HT-29 (cell line): ENCODE data around the gene SF3A2. TPM values are rescaled to one million over a fixed set of nuclear protein-coding genes. Genes with fewer than 3 reads are reported as not detected.

Experiments
- DNase-seq: peaks from one replicate; pipeline ENCODE4 v3.0.0-alpha.2; 2015; ENCODE audit warnings: low spot score
- total RNA-seq: library from RNA; depleted of rRNA; stranded (reverse); fragments of >200 nt; shearing (Covaris generic); gene quantifications from 2 replicates; pipeline ENCODE4 v1.2.3, GENCODE V29; 2014

The SF3A2 gene
- total RNA-seq, 1 experiment from 2014 or later = 102 TPM

DNA sequence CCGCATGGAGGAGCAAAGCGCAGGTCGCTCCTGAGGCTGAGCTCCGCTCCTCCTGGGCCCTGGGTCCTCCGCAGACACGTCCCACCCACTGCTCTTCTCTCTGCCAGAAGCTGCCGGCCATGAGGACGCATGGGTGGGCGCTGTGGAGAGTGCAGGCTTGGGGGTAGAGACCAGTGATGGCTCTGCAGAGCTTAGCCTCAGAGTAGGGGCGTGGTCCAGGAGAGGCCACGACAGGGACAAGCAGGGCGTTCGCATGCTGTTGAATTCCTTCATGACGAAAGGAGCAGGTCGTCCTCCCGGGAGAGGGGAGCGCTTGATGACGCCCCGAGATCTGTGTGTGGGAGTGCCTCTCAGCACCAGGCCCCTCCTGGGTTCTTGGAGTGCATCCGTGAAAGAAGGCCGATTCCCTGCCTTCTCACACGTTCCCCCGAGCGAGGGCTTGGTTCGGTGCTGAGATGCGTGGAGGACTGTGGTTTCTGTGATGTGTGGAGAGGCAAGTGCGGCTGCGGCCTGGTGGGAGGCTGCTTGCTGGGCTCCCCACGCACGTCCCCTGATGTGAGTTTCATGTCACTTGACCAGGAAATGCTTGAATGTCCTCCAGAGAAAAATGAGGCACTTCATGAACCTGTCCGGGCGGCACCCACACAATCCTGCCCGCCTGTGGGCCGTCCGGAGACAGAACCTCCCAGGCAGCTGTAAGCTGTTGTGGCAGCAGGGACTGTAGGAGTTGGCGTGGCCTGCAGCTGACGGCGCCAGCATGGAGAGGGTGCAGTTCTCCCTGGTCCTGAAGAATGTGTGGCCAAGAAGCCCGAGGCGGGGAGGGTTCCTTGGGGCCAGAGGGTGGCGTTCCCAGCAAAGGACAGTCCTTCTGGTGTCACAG is 4.5 kb downstream of the SF3A2 start:
- DNase-seq = peak; percentile 45

DNA sequence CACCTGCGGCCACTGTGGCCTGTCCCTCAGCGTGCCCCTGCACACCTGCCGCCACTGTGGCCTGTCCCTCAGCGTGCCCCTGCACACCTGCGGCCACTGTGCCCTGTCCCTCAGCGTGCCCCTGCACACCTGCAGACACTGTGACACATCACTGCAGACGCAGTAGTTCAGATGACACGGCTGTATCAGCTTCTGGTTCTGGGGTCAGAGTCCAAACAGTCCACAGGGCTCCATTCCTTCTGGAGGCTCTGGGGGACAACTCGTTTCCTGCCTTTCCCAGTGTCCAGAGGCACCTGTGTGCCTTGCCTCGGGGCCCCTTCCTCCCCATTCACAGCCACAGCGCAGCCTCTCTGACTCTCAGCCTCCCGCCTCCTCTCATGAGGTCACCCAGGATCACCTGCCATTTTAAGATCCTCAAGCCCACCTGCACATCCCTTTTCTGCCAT is 5.5 kb downstream of the SF3A2 start:
- peak; percentile 13 for DNase-seq

DNA sequence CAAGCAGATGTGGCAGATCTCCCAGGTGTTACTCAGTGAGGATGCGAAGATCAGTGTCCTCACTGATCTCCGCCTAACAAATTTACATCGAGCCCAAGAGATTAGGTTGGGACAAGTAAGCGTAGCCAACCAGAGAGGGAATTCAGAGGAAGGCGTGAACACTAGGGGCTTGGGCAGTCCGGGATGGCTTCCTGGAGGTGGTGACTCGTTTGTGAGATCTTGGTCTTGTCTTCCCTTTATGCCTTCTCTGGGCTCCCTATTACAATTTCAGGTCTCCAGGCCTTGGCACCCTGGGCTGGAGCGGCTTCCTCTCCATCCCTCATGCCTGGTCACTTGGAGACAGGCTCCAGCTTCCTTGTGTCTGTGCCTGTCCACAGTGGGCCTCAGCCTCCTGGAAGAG is 6.2 kb downstream of the SF3A2 start:
- no peak for DNase-seq

DNA sequence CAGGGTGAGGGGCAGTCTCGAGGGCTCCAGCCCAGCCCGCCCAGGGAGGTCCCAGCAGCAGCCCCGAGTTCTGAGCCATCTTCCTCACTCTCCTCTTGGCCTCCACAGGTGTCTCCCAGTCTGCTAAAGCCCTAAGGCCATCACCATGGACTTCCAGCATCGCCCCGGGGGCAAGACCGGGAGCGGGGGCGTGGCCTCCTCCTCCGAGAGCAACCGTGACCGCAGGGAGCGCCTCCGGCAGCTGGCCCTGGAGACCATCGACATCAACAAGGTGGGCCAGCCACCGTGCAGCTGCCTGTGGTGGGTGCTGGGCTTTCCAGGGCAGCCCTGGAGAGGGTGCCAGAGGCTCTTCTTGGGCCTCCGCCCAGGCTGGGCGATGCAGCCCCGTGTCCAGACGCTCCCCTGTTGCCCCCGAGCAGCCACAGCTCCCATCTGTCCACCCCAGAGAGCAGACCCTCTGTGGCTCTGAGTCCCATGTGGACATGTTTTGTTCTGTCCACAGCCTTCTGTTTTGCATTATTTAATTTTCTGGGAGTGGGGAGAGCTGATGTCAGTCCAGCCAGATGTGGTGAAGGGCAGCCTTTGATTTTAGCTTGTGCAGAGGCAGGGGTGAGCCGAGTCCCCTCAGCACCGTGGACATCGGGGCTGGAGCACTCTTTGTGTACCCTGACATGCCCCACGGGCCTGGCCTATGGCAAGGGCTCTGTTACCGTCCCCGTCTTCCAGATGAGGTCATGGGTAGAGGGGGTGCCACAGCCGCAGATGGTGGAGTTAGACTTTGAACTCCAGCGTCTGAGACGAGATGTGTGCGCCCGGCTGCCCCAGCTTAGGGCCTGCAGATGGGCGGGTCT is 6.9 kb downstream of the SF3A2 start:
- DNase-seq = peak; percentile 39

DNA sequence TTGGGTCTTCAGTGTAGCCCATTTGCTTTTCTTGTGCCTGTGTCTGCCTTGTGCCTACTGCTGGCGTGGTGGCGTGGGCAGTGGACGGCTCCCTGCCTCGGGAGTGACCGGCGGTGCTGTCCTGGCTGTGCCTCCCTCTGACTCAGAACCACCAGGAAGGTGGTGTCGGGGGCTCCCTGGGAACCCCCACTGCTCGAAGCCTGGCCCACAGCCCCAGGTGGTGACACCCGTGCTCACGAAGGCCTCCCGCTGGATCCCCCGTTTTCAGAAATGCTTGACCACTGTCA is 7.4 kb downstream of the SF3A2 start:
- no peak for DNase-seq

DNA sequence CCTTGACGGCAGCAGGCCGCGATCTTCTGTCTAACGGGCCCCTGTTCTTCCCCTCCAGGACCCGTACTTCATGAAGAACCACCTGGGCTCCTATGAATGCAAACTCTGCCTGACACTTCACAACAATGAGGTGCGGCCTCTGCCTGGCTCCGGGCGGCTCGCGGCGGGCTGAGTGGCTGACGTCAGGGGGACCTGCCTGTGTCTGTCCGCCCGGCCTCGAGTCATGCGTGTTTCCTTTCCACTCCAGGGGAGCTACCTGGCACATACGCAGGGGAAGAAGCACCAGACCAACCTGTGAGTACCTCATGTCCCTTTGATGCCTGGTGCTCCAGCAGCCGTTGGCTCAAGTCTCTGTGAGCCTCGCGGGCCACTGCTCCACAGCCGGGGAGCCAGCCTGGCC is 7.9 kb downstream of the SF3A2 start:
- no peak for DNase-seq

DNA sequence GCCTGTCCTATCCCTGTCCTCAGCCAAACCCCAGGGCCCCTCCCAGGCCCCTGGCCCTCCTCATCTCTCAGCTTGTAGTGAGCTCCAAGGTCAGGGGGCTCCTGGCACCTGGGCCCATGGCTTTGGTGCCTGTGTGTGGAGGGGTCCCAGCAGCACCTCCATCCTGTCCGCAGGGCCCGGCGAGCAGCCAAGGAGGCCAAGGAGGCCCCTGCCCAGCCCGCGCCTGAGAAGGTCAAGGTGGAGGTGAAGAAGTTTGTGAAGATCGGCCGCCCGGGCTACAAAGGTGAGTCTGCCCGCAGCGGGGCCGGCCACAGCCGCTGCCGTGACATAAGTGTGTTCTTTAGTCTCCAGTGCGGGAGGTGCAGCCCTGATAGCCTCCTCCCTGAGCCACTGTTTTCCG is 8.6 kb downstream of the SF3A2 start:
- DNase-seq = no peak

DNA sequence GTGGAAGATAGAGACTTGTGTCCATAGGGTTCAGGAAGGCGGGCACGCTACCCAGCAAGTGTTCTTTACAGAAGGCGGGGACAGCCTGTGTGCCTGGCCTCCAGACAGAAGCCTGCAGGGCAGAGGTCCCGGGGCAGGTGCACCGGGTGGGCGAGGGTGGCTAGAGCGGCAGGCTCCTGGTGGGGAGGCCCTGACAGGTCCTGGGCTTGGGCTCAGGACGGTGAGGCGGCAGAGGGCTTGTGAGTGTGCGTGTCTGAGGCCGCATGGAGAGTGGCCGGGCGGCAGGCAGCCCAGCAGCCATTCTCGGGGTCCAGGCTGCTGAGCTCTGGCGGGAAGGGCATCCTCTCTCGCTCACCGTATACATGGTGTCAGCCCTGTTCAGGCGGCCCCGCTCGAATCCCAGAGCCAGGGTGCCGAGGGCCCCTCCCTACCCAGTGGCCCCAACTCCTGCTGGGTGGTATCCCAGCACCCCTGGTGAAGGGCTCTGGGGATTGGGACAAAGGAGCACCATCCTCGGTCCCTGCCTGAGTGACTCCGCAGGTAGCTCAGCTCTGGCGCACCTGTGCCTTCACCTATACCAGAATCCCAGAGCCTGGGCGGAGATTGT is 9.5 kb downstream of the SF3A2 start:
- no peak for DNase-seq

DNA sequence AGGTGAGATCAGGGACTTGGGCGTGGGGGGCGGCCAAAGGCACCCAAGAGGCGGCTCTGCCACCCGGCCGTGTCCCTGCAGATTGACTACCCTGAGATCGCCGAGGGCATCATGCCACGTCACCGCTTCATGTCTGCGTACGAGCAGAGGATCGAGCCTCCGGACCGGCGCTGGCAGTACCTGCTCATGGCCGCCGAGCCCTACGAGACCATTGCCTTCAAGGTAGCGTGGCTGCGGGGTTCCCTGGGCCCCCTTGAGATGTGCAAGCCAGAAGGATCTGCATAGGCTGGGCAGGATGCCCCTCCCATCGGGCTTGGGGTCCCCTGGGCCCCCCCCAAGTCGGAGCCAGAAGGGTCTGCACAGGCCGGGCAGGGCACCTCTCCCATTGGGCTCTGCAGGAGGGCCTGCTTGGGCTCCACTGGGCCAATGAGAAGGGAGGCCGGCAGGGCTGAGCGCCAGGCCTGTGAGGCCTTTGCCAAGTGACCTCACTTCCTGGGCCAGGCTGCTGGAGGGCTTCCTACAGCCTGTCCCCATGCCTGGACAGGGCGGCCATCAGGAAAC is 10.3 kb downstream of the SF3A2 start:
- peak; percentile 21 for DNase-seq

DNA sequence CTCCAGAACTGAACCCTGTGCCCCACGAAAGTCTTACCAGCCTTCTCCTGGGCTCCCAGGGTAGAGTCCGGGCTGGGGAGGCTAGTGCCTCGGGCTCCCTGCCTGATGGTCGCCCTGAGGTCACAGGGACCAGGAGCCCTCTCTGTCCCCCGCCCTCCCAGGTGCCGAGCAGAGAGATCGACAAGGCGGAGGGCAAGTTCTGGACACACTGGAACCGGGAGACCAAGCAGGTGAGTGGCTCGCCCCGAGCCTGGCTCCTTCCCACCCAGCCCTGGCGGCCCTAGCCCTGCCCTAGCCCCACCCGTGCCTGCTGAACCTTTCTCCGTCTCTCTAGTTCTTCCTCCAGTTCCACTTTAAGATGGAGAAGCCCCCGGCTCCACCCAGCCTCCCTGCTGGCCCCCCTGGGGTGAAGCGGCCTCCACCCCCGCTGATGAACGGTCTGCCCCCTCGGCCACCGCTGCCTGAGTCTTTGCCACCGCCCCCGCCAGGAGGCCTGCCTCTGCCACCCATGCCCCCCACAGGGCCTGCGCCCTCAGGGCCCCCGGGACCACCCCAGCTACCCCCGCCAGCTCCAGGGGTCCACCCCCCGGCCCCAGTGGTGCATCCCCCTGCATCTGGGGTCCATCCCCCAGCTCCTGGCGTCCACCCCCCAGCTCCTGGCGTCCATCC is 10.9 kb downstream of the SF3A2 start:
- DNase-seq = no peak

DNA sequence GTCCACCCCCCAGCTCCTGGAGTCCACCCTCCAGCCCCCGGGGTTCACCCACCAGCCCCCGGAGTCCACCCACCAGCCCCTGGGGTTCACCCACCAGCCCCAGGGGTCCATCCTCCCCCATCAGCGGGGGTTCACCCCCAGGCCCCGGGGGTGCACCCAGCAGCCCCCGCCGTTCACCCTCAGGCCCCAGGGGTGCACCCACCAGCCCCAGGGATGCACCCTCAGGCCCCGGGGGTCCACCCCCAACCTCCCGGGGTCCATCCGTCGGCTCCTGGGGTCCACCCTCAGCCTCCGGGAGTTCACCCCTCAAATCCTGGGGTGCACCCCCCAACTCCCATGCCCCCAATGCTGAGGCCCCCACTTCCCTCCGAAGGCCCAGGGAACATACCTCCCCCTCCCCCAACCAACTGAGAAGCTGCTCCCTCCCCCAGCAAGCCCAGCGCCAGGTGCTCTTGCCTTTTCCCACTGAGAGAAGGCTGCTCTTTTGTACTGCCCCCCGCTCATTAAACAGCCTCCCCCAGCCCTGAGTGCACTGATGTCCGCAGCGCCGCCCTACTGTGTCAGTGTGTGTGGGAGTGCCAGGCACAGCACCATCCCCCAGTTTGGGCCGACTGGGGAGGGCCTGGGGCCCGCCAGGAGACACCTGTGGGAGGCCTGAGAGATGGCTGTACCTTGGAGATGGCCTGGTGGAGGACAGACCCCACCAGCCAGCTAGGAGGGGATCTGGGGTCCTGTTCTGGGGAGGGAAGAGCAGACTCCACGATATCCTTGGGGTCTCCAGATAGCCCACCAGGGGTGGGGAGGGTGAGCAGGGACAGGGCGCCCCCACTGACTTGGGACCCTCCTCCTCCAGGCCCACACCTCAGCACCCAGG is 11.7 kb downstream of the SF3A2 start:
- DNase-seq = no peak

DNA sequence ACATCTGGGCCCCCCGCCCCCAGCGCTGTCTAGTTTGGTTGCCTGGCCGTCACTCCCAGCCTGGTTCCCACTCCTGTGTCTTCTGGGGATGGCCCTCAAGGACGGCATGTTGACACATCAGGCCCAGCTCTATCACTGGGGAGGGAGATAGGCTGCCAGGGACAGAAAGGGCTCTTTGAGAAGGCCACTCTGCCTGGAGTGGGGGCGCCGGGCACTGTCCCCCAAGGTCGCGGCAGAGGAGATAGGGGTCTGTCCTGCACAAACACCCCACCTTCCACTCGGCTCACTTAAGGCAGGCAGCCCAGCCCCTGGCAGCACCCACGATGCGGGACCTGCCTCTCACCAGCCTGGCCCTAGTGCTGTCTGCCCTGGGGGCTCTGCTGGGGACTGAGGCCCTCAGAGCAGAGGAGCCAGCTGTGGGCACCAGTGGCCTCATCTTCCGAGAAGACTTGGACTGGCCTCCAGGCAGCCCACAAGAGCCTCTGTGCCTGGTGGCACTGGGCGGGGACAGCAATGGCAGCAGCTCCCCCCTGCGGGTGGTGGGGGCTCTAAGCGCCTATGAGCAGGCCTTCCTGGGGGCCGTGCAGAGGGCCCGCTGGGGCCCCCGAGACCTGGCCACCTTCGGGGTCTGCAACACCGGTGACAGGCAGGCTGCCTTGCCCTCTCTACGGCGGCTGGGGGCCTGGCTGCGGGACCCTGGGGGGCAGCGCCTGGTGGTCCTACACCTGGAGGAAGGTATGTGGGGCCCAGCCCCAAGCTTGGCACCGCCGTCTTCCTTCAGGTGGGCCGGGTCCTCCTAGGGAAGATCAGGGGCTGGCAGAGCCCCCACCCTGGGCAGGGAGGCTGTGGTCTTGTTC is 12.6 kb downstream of the SF3A2 start, which contains the start of gene AMH:
Gene AMH (plus strand): TSS at position 314 of the 857 bp plus-strand sequence. CDS start 10 bp downstream, at position 324.
- DNase-seq = peak; percentile 13

DNA sequence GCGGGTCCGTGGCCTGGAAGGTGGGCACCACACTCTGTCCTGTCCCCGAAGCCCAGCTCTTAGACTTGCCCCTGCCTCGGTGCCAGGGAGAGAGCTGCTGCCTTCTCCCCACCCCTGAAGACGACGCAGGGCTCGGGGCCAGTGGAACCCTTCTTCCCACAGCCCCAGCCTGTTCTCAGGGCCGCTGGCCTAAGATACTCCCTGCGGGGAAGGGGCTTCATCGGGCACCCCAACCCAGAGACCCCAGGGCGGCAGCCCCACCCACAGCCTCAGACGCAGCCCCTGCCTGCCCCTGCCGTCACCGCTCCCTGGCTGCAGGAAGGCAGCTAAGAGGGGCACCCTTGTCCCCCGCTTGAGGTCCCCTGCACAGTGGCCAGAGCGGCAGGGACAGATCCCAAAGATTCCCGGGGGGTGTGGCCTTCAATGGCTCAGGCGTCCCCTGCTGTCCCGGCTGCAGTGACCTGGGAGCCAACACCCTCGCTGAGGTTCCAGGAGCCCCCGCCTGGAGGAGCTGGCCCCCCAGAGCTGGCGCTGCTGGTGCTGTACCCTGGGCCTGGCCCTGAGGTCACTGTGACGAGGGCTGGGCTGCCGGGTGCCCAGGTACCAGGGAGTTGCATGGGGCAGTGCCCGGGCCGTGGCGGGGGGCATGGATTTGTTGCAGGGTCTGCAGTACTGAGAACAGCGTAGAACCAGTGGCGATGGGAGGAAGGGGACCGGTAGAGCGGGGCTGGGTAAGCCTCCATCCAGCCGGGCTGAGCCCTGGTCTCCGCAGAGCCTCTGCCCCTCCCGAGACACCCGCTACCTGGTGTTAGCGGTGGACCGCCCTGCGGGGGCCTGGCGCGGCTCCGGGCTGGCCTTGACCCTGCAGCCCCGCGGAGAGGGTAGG is 13.5 kb downstream of the SF3A2 start:
- no peak for DNase-seq

DNA sequence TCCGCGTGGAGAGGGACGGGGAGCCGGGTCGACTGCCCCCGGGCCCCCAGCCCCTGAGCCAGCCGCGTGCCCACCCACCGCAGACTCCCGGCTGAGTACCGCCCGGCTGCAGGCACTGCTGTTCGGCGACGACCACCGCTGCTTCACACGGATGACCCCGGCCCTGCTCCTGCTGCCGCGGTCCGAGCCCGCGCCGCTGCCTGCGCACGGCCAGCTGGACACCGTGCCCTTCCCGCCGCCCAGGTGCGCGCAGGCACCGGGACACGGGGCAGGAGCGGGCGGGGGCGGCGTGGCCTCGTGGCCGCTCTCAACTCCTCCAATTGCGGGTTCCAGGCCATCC is 14.1 kb downstream of the SF3A2 start:
- DNase-seq = no peak

DNA sequence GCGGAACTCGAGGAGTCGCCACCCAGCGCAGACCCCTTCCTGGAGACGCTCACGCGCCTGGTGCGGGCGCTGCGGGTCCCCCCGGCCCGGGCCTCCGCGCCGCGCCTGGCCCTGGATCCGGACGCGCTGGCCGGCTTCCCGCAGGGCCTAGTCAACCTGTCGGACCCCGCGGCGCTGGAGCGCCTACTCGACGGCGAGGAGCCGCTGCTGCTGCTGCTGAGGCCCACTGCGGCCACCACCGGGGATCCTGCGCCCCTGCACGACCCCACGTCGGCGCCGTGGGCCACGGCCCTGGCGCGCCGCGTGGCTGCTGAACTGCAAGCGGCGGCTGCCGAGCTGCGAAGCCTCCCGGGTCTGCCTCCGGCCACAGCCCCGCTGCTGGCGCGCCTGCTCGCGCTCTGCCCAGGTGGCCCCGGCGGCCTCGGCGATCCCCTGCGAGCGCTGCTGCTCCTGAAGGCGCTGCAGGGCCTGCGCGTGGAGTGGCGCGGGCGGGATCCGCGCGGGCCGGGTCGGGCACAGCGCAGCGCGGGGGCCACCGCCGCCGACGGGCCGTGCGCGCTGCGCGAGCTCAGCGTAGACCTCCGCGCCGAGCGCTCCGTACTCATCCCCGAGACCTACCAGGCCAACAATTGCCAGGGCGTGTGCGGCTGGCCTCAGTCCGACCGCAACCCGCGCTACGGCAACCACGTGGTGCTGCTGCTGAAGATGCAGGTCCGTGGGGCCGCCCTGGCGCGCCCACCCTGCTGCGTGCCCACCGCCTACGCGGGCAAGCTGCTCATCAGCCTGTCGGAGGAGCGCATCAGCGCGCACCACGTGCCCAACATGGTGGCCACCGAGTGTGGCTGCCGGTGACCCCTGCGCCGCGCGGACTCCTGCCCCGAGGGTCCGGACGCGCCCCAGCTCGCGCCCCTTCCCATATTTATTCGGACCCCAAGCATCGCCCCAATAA is 14.8 kb downstream of the SF3A2 start:
- DNase-seq = no peak

DNA sequence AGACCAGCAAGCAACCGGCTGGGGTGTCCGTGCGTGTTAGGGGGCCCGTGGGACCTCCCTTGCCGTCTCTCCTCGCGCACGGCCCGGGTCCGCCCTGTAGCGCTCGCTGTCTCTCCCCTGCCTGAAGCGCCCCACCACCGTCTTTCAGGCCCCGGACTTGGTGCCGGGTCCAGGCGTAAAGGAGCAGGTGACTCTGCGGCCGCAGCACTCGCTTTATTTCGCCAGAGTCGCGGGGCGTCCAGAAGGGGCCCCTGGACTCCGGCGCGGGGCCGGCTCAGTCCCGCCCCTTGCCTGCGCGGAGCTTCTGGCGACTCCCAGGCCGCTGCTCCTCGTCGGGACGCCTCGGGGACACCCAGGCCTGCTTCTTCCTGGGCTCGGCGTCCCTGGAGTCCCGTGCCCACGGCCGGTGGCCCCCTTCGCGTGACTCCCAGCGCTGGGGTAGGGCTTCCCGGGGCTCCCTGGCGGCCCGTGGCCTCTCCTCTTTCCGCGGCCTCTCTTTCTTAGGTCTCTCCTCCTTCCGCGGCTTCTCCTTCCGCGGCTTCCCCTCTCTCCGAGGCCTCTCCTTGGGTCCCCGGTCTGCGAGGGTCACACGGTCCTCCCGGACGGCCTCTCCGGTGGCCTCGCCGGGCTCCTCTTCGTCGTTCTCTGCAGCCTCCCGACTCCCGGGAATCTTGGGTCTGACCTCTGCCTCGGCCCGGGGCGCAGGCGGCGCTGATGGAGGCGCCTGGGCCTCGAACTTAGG is 15.6 kb downstream of the SF3A2 start:
- no peak for DNase-seq

DNA sequence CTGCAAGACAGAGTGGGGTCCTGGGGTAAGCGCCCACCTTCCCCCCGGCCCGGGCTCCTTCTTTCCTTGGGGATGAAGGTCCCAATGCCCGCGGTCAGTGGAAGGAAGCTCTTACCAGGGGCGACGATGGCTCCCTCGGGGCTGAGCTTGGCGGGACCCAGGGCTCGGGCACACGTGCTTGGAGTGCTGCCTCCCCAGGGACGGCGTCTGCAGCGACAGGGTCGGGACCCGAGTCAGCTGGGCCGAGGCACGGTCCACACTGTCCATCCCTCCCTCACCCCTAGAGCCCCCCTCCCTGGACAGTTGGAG is 16.1 kb downstream of the SF3A2 start:
- no peak for DNase-seq
